CD4-positive, alpha-beta T cell treated with Interleukin-12 subunit alpha and Interleukin-12 subunit beta, for 1 hour (primary cell): Measurements from ENCODE around the gene RND3.

ENCODE experiments used
- DNase-seq: peaks from one replicate; pipeline ENCODE4 v3.0.0-alpha.2; 2020

RND3 gene

DNA sequence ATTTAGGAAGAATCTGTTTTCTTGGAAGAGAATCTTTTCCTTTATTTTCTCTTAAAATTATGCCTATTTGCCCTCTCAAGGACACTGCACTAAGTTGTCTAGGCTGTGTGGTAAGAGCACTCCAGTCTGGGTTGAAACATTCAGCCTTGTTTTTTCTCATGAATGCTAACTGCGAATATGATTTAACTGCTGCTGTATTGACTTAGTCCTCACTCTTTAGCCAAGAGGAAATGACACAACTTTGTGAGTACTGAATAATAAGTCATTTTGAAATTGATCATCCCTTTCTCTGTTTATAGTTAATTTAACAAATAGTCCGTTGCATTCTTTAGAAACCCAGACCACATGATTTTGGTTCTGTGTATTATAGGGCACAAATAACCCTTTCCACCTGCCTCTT lies 4.5 kb upstream of the RND3 start:
- DNase-seq, result no peak

DNA sequence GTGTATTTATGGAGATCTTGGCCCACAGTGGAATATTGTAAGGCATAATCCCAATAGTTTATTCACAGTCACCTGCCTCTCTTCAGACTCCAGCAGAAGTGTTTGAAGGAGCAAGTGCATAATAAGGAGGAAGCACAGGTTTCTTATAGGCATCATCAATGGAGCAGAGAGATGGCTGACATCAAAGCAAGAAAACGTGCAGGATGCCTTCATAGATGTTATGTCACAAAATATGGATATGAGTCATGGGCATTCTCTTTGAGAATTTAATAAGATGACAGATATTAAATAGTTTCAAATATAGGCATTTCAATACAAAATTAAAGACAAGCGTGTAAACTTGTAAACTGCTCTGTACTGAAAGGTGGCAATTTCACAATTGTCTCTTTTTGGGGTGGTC lies 4.0 kb upstream of the RND3 start:
- DNase-seq, result no peak

GRCh38 chr2:150490466-150490865 lies 3.0 kb upstream of the RND3 start:
- DNase-seq, result no peak

GRCh38 chr2:150486539-150487484 lies 655 bp downstream of the RND3 start:
- no peak for DNase-seq

- DNase-seq, result no peak
Observed at GRCh38 chr2:150485871-150486538, 1.5 kb downstream of the RND3 start.

DNA sequence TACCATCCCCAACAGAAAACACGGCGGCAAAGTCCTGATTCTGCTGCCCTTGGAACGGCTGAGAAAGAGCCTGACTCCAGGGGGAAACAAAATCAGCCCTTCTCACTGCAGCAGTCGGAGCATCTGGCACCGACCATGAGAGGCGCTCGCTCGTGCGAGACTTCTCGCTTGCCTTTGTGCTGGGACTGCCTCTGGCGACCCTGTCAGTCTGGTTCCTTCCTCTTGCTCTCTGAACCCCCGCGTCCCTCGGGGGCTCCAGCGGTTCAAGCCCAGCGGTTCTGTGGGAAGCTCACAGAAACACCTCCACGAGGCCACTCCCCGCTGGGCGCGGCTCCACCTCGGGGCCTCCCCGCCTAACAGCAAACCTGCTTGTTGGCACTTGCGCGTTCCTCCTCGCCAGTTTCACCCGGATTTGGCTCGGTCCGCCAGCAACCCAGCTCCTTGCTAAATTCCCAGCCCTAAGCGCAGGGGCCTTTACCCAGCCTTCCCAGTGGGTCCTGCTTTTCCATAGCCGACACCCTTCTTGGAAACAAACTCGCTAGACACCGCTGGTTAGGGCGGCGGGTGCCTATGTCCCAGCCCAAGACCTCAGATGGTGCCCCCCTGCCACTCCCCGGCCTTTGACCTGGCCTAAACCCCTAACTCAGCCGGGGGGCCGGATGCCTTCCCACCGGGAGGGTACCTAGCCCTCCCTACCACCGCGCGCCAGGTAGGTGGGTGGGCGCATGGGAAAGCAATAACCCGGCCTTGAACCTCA lies 2.2 kb downstream of the RND3 start:
- DNase-seq, result no peak

DNA sequence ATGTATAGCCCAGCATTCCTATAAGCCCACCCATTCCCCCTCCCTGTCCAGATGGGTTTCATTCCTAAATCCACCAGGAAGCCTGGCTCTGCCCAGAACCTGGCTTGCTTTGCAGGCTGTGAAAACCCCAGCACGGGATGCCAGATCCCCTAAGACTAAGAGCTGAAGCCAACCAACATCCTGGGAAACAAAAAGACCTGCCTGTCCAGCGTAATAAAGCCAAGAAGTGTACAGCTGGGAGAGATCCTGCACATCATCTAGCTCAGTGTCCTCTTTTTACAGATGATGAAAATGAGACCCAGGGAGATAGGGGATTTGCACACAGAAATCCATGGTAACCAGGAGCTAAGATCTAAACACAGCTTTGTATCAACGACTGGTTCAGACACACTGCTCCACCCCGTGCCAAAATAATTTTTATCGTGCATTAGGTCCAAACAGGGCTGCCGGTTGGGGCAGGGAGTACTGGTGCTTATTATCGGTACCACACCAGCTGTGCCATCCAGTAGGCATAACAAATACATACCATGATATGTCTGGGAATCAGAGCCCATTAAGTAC lies 2.9 kb downstream of the RND3 start:
- no peak for DNase-seq

GRCh38 chr2:150484006-150484405 lies 3.5 kb downstream of the RND3 start:
- no peak for DNase-seq

GRCh38 chr2:150483532-150483931 lies 3.9 kb downstream of the RND3 start:
- DNase-seq, result no peak

GRCh38 chr2:150482667-150483400 lies 4.6 kb downstream of the RND3 start:
- DNase-seq, result no peak

DNA sequence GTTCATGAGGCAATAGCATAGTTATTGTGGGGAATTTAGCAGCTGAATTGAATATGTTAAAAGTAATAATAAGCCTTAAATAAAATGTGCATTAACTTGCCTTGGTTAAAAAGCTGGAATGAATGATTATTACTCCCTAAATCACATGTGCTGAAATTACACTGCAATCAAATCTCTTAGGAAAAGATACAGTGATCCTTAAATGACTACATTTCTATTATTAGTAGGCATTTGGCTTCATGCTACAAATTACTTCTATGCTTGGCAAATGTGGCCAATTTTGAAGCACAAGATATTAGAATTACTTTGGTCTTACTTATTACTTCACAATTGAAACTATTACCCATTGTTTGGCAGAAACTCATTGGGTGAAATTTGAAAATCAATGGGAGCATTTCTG lies 5.4 kb downstream of the RND3 start:
- no peak for DNase-seq

DNA sequence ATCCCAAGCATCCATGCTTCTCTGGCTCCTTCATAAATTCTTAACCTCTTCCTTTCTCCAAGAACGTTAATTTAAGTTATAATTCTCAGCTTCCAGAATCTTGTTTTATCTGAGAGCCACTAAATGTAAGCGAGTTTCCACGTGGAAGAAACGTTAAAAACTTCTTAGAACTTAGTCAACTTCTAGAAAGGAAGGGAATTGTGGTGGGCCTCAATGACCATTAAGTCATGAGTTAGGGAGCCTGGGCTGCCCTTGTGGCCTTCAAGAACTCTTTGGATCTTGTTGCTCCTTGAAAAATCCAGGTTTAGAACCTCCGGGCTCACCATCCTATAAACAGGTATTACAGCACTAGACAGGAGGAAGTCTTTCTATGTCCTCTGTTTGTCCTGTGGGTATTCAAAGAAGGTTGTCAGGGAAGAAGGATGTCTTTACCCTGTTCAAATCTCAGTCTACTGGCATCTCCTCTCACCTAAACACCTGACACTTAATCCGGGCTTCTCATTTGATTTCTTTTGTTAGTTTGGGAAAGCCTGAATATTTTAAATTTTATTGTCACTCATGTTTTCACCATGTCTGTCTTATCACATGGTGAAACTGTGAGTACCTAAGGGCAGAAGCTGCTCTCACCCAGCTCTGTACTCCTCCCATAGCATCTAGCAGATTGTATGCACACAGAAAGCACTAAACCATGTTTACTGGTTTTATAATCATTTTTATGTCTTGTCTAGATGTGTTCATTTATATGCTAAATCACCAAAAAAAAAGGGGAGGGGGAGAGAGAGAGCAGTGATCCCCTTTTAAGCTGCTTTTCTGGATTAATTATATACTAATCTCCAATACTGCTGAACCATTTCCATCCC lies 6.3 kb downstream of the RND3 start:
- DNase-seq, result no peak

DNA sequence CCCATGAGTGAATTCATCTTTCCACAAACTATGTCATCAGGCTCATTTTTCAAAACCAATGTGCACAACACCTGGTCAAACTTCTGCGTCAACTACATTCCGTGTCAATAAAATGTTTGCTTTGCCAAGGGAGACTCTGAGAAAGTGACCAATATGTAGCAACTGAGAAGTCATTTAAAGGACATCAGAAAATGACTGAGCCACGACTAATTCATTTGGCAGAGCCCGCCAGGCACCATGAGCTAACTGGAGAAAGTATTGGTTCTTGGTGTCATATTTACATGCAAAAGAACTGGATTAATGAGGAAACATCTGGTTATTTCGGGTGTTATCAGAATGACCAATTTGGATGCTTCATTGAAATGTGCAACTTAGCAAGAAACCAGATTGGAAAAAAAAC lies 7.2 kb downstream of the RND3 start:
- no peak for DNase-seq

- DNase-seq, result no peak
Observed at GRCh38 chr2:150479075-150479915, 8.2 kb downstream of the RND3 start.

GRCh38 chr2:150478200-150478974 lies 9.1 kb downstream of the RND3 start:
- DNase-seq, result no peak

DNA sequence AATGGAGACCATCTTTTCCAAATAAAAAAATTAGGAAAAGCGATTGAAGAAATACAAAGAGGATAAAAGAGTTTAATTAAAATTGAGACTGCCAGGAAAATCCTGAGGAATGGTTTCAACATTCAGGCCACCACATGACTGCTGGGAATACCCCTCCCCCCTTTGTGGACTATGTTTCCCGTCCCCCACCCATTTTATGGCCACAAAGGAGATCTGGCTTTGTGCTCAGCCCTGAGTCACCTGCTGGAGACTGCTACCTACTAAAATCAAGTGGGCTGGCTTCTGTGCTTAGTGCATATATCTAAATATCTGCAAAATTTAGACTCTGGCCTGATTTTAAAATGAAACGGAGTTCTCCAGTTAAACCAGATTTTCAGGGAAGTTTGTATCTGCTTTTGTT lies 10.1 kb downstream of the RND3 start:
- DNase-seq, result no peak

- DNase-seq, result no peak
Observed at GRCh38 chr2:150476809-150477302, 10.6 kb downstream of the RND3 start.

DNA sequence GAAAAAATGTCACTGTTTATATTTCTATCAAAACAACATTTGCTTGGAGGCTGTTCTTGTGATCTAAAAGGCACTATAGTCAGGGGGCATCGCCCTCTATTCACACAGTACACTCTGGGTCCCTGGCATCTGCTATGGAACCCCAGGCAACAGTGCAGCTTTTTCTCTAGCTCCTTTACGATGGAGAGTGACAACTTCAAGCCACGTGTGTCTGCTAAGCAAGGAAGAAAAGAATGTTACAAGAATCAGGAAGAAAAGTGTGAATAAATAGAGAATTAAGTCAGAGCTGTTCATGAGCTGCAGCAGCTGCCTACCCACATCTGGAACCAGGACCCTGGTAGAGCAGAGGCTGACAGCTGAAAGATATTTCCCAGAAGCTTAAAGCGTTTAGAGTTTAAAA lies 11.2 kb downstream of the RND3 start:
- no peak for DNase-seq

- no peak for DNase-seq
Observed at GRCh38 chr2:150475479-150476250, 11.8 kb downstream of the RND3 start.
